GM04503 (cell line): Measurements from ENCODE around the gene CCDC188.

ENCODE experiments used
- DNase-seq: peaks from one replicate; pipeline ENCODE4 v3.0.0-alpha.2; 2012; ENCODE audit warnings: low read depth

The CCDC188 gene

GRCh38 chr22:20105456-20106204 is 45.2 kb downstream of the CCDC188 start:
- no peak for DNase-seq

DNA sequence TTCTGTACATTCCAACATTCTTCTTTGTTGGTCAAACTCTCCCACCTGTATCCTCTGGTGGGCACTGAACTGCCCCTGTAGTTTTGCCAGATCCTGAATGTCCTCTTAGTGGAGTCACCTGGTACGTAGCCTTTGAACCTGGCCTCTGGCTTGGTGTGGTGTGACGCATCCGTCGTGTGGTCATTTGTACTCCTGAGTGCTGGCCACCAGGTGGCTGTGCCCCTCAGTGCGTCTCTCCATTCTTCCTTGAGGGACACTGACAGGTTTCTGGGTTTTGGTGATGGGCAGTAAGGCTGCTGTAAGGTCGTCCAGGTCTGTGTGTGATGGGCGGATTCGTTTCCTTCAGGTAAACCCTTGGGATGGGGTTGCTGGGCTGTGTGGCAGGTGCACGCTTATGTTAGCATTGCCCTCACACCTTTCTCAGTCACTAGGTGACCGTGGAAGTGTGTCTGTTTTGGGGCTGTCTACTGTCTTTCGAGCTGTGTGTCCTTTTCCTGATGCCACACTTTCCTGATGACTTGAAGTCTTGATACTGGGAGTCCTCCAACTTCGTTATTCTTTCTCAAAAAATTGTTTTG is 48.6 kb downstream of the CCDC188 start:
- no peak for DNase-seq

- DNase-seq = no peak
Observed at GRCh38 chr22:20101638-20102037, 49.2 kb downstream of the CCDC188 start.

DNA sequence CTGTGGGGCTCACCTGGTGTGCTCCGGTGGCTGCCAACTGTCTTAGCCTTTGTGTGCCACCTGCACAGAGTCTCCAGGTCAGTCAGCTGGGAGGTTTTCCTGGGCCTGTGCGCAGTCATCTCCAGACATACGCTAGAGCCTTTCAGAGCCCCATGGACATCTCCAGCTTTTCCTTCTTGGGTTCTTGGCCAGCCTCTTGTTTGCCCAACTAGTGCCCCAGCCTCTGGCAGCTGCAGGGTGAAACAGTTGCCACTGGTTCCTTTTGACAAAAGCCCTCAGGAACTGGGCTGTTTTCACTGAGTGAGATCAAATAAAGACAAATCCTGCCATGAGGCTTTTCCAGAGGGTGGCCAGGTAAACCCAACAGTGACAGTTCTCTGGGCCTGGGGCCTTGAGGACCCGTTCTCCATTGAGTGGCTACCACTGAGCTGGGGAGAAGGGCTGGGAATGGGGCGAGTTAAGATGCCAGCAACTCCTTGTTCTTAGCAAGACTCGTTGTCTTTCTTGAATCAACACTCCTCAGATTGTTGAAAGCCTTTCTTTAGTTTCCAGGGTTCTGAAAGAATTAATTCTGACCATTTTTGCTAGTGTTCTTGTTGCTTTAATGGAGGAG is 51.6 kb downstream of the CCDC188 start:
- no peak for DNase-seq
